Heart right ventricle (tissue), 16 donors: ENCODE results near the gene CAPZA1. TPM values are rescaled to one million over a fixed set of nuclear protein-coding genes. Genes with fewer than 3 reads are reported as not detected.
A peak's percentile ranks its signal among the peaks of the same experiment; 100 is the strongest.

ENCODE experiments used
- ATAC-seq, 8 donors: fragments of 200-7000 bp; cut with Tn5 transposase; one replicate each; pipeline ENCODE4 v1.9.1; 2020; ENCODE audit warnings: mild to moderate bottlenecking in 8 of 8, moderate library complexity in 8 of 8, moderate number of reproducible peaks in 1 of 8
- DNase-seq, 2 donors: peaks; one replicate each; pipeline ENCODE4 v3.0.0-alpha.2; 2020
- H3K27ac ChIP-seq, 10 donors: fragments of 200-600 bp; sonication (generic) in 2 of 10; one replicate each; pipeline versions ENCODE4 v1.5.0 to v1.8.0; 2020 to 2022; ENCODE audit warnings: mild to moderate bottlenecking in 3 of 10
- H3K27me3 ChIP-seq, 7 donors: fragments of 200-600 bp; one replicate each; pipeline ENCODE4 v1.8.0; 2021 to 2022; ENCODE audit warnings: mild to moderate bottlenecking in 2 of 7
- H3K36me3 ChIP-seq, 9 donors: fragments of 200-600 bp; sonication (generic) in 1 of 9; one replicate each; pipeline versions ENCODE4 v1.5.0 to v1.8.0; 2020 to 2022; ENCODE audit warnings: mild to moderate bottlenecking in 2 of 9
- H3K4me1 ChIP-seq, 9 donors: fragments of 200-600 bp; sonication (generic) in 1 of 9; one replicate each; pipeline versions ENCODE4 v1.5.0 to v1.8.0; 2020 to 2022; ENCODE audit warnings: mild to moderate bottlenecking in 4 of 9
- H3K4me3 ChIP-seq, 10 donors: fragments of 200-600 bp; sonication (generic) in 2 of 10; one replicate each; pipeline versions ENCODE4 v1.5.0 to v1.8.0; 2020 to 2022; ENCODE audit warnings: mild to moderate bottlenecking in 7 of 10, moderate library complexity in 2 of 10
- H3K9me3 ChIP-seq, 11 donors: fragments of 200-600 bp in 10 of 11; sonication (generic) in 2 of 11; one replicate each; pipeline versions ENCODE4 v1.5.0 to v1.8.0; 2013 to 2022; ENCODE audit warnings: mild to moderate bottlenecking in 2 of 11, control low read depth in 1 of 11, moderate library complexity in 1 of 11
- WGBS, 2 donors: extraction: QIAGEN DNeasy Blood & Tissue Kit; methylation state at CpG; one replicate each; pipeline ENCODE4 v1.1.7; 2013; ENCODE audit warnings: inconsistent platforms in 1 of 2; 5-methylcytosine and 5-hydroxymethylcytosine counted together
- intact Hi-C, 10 donors: fragments of 100-400 bp; cut with DNase I; formaldehyde crosslinking; loops; one replicate each; pipeline versions ENCODE4 v1.11.1 to v1.14.2; 2022
- polyA plus RNA-seq, 2 donors: library from polyadenylated mRNA; stranded (reverse); fragments of 200-250 nt; gene quantifications; one replicate each; pipeline ENCODE4 v1.2.3, GENCODE V29; 2013
- total RNA-seq, 10 donors: library from RNA; stranded (reverse); fragmentation: NEBNext Ultra II Directional in 3 of 10; extraction: Animal tissue kit (Norgen Biotek cat#: 25700) in 3 of 10; gene quantifications; one replicate each; pipeline versions ENCODE4 v1.2.1 to v1.2.4, GENCODE V29; 2021 to 2023
- TF ChIP-seq, protein P1 (sequence below), 9 donors: fragments of 200-600 bp; sonication (generic) in 2 of 9; IDR thresholded peaks; one replicate each; pipeline versions ENCODE4 v1.5.0 to v1.8.0; 2021 to 2022; ENCODE audit warnings: antibody characterized with exemption in 9 of 9, mild to moderate bottlenecking in 5 of 9, moderate library complexity in 1 of 9
- donor health status: Arrhythmogenic right ventricular cardiomyopathy.
- donor health status: ischemic (EF 13 %, LVEDD 7.1; RV severe dilation, severe dysfunction).
- donor health status: healthy with polysubstance abuse.
- donor health status: DM: no; HTN: yes; CAD: no.
- donor health status: DM: no; HTN: no; CAD: no.
- donor health status: ischemic (EF 25% LVEDD 6.9; RV normal size, moderate dysfunction).
- donor health status: ischemic (EF 25% LVEDD 5.7; RV mildly dilated, moderate dysfunction).
- donor health status: healthy.
- donor health status: DM: yes; HTN: yes; CAD: no.
- donor health status: Ischemic cardiomyopathy.
- donor health status: ischemic (EF 35%, LVEDD 5.7; RV mildly dilated, moderate dysfunction).
- donor health status: nonischemic (EF 11% LVEDD 7.7; RV severe dilation, severe dysfunction).
- donor health status: DM: yes; HTN: yes; CAD: no.
- donor health status: PGD.
- donor health status: ischemic (EF 29% LVEDD 5.4; RV normal size, mild dysfunction).
- donor health status: nonischemic (EF 23%, LVEDD 6.1; RV moderate dilation, normal function).

CAPZA1 gene
- total and polyA plus RNA-seq, 12 donors = 19.5 to 58.3 (median 23.6) TPM

DNA sequence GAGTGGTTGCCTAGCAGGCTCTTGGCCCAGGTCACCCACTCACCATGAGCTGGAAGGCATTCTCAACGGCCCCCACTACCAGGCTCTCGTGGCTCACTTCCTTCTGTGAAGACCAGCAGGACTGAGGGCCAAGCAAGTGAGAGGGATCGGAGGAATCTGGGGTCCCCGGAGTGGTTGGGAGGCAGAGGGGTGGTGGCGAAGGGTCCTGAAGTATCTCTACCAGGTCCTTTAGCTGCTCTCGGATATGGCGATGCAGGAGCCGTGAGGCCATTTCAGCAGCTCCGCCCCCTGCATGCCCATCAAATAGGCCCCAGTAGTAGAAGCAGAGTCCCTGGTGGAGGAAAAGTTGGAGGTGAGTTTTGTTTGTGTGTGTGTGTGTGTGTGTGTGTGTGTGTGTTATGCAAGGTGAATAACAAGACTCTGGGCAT lies 93.1 kb downstream of the CAPZA1 start:
- Histone ChIP-seq H3K27ac (no peak overlapping the region), H3K9me3 (no peaks in the 10 kb centered on the region), H3K27me3 (peaks cover 0 to 6% (median 0%) of the 10 kb centered on the region in 7 donors), H3K4me3 (no peak overlapping the region), H3K36me3 (no peaks in the 10 kb centered on the region), H3K4me1 (peaks cover under 1 to 30% (median 26%) of the 10 kb centered on the region in 9 donors)
- TF ChIP-seq, protein P1, sequence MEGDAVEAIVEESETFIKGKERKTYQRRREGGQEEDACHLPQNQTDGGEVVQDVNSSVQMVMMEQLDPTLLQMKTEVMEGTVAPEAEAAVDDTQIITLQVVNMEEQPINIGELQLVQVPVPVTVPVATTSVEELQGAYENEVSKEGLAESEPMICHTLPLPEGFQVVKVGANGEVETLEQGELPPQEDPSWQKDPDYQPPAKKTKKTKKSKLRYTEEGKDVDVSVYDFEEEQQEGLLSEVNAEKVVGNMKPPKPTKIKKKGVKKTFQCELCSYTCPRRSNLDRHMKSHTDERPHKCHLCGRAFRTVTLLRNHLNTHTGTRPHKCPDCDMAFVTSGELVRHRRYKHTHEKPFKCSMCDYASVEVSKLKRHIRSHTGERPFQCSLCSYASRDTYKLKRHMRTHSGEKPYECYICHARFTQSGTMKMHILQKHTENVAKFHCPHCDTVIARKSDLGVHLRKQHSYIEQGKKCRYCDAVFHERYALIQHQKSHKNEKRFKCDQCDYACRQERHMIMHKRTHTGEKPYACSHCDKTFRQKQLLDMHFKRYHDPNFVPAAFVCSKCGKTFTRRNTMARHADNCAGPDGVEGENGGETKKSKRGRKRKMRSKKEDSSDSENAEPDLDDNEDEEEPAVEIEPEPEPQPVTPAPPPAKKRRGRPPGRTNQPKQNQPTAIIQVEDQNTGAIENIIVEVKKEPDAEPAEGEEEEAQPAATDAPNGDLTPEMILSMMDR (IDR thresholded peaks at IDR 0.05) = no peak
- intact Hi-C loops = loop anchor here in 7 of 10 donors (5.0 to 10.0 kb wide), 5 partner anchors 242 to 962 kb away; partner anchors contain the start of genes LRIG2 (in 5 of the 7) and SLC16A1 (in 1 of the 7)
- whole genome bisulfite sequencing, 2 donors = 85 to 90% methylated on average over 9 of the region's 9 CpGs
- no peak for ATAC-seq
- no peak for DNase-seq

DNA sequence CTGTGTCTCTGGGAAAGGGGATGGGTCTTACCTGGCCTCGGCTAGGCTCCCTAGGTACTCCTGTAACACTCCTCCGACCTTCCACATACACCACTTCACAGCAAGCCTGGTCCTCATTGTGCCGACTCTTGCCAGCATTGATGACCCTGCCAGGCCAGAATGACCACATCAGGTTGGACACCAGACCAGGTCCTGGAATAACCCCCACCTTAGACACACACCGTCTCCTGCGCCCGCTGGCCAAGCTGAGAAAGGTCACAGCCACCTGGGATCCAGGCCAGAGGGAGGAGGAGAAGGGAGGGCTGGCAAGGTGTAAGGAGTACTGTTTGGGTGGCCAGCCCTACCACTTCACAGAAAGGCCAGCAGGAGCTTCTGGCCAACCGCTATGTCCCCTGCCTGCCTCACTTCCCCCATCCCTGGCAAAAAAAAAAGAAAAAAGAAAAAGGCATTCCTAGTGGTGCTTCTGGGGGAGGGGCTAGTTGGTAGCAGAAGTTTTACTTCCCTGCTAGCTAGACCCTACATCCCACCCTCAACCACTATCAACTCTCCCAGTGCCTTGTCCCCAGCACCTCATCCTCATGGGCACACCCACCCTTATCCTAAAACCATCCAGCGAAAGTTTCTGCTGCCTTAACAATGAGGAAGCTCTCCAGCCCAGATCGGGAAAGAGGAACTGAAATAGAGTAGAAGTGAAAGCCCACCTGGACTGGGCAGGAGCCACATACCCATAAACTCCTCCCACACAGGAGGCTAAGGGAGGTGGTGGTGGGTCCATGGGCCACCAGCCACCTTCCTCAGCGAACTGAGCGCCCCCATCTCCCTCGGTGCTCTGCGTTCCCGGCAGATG lies 94.1 kb downstream of the CAPZA1 start:
- Histone ChIP-seq H3K4me1 (peaks cover 2 to 32% (median 23%) of the 10 kb centered on the region in 9 donors), H3K9me3 (no peaks in the 10 kb centered on the region), H3K4me3 (peak overlapping the region; percentile 55 to 81 (median 71)), H3K27ac (peak overlapping the region in 7 of 10 donors; percentile 2 to 88 (median 61)), H3K36me3 (no peaks in the 10 kb centered on the region), H3K27me3 (peaks cover 0 to 16% (median 0%) of the 10 kb centered on the region in 7 donors)
- 42 to 48% methylated on average over 14 of the region's 14 CpGs for WGBS, 2 donors
- TF ChIP-seq, protein P1 (IDR thresholded peaks at IDR 0.05) = no peak
- ATAC-seq (peak in 1 of 8 donors; percentile 6), DNase-seq (no peak)
- intact Hi-C loops = loop anchor here in 8 of 10 donors (2.0 to 10.0 kb wide), 6 partner anchors 95 to 961 kb away; partner anchors contain the start of genes LRIG2 (in 5 of the 8), CAPZA1 (in 1 of the 8), SLC16A1 (in 1 of the 8) and ST7L (in 1 of the 8)

GRCh38 chr1:112714313-112715263 lies 95.0 kb downstream of the CAPZA1 start:
- Histone ChIP-seq H3K9me3 (no peaks in the 10 kb centered on the region), H3K4me3 (peak overlapping the region; percentile 55 to 81 (median 71)), H3K36me3 (no peaks in the 10 kb centered on the region), H3K27ac (peak overlapping the region in 8 of 10 donors; percentile 20 to 88 (median 62)), H3K4me1 (peaks cover 2 to 35% (median 23%) of the 10 kb centered on the region in 9 donors), H3K27me3 (peaks cover 0 to 25% (median 6%) of the 10 kb centered on the region in 7 donors)
- DNase-seq (peak in 1 of 2 donors; percentile 58), ATAC-seq (peak in 6 of 8 donors; percentile 0 to 33 (median 13))
- 1 to 2% methylated on average over 73 to 86 of the region's 86 CpGs for WGBS, 2 donors
- TF ChIP-seq, protein P1 (IDR thresholded peaks at IDR 0.05) = peak in 3 of 9 donors; percentile 4 to 20 (median 16)
- intact Hi-C loops = loop anchor here (2.0 to 10.0 kb wide), 13 partner anchors 88 to 963 kb away; partner anchors contain the start of genes LRIG2 (in 6 of the 10), SLC16A1 (in 3 of the 10), CAPZA1 (in 1 of the 10) and ST7L (in 1 of the 10)
